NCI-H2171 (cell line): ENCODE measurements around the gene KIAA0825.

Experiments used
- DNase-seq: peaks from one replicate; lab custom pipeline; 2025; lab: John Stamatoyannopoulos, UW

The KIAA0825 gene

DNA sequence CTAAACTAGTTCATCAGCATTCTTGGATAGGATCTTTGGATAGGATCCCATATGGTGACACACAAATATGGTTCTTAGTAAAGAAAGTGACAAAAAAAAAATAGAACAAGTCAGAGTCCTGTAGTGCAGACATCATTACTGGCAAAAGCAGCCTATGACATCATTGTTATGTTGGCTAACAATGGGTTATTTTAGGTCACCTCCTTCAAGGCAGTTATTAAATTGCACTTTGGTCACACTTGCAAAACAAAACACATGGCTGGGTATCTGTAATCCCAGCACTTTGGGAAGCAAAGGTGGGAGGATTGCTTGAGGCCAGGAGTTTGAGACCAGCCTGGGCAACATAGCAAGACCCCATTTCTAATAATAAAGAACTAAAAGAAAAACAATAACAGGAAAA is 185.9 kb downstream of the KIAA0825 start:
- DNase-seq = no peak

DNA sequence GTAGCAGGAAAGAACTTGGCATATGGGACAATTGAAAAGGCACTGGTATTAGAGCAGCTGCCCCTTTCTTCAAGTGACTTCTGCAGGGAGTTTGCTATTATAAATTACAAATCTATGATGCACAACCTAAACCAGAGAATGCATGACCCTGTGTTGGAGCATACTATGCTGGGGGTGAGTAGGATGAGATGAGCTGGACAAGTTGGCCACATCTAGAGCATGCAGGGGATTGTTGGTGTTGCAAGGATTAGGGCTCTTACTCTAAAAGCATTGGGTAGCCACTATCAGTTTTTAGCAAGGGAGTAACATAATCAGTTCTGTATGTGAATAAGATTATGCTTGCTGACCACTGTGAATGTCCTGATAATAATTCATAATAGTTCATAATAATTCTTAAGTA is 186.7 kb downstream of the KIAA0825 start:
- DNase-seq = no peak

DNA sequence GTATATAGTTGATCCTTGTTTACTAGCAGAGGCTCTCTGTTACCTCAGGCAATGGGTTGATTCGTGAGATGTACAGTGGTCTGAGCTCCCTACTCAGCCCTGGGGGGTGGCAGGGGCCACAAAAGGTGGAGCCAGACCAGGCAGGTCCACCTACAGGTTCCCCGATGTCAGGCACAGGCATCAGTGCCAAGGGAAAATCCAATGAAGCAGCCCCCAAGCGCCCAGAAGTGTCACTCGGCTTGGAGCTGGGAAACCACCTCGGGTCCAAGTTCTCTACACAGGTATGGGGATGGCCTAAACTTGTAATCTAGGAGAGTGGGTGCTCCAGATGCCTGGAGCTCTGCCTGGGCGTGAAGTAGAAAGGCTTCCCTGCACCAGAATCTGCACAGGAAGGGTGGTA is 188.8 kb downstream of the KIAA0825 start:
- DNase-seq = no peak

DNA sequence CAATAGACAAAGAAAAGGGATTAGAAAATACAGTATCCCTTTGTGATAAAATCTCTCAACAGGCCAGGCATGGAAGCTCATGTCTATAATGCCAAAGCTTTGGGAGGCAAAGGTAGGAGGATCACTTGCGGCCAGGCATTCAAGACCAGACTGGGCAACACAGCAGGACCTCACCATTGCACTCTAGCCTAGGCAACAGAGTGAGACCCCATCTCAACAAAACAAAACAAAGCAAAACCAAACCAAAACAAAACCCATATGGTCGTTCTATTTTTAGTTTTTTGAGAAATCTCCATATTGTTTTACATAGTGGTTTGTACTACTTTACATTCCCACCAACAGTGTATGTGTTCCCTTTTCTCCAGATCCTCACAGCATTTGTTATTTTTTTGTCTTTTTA is 193.0 kb downstream of the KIAA0825 start:
- DNase-seq = no peak

DNA sequence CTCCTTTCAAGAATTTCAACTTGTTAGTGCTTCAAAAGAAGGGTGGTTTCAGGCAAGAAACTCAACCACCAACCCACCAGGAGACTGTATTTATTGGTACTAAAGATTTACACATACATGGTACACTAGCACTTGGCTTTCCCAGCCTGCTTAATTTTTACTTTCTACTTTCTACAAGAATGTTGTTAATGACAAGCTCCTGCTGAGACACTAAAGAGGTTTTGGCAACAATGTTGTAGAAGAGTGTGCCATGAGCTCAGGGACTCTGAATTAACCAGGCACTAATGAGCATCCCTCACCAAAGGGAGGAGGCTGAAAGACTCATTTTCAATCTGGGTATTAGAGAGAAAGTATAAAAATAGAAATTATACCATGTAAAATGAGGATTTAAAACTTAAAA is 195.0 kb downstream of the KIAA0825 start:
- no peak for DNase-seq

DNA sequence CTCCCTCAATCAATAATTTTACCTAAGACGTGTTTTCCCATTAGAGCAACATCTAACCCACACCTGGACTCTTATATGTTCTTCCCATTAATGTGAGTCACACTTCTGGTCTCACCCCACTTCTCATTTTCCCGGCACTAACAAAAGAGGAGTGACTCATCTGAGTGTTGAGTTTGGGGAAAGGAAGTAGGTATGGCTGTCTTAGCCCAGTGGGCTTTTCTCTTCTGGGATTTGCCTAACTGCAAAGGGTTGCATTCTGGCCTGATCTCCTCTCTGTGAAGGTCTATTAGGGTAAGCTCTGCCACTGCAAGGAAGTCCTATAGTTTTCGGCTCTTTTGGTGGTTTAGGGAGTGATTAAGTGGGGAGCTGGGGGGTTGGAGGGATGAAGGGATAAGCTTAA is 195.6 kb downstream of the KIAA0825 start:
- no peak for DNase-seq

DNA sequence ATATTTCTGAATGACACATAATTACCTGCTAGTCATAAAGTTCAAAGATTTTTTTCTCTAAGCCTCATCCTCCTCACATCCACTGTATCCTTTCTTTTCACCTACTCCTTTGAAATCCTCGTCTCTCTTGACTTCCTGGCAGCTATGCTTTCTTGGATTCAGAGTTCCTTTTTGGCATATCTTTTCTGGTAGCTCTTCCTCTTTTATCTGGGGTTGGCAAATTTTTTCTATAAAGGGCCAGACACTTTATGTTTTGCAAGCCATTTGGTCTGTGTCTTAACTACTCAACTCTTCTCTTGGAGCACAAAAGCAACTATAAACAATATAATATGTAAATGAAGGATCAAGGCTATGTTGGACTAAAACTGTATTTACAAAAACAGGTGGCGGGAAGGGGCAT is 197.5 kb downstream of the KIAA0825 start:
- DNase-seq = no peak

DNA sequence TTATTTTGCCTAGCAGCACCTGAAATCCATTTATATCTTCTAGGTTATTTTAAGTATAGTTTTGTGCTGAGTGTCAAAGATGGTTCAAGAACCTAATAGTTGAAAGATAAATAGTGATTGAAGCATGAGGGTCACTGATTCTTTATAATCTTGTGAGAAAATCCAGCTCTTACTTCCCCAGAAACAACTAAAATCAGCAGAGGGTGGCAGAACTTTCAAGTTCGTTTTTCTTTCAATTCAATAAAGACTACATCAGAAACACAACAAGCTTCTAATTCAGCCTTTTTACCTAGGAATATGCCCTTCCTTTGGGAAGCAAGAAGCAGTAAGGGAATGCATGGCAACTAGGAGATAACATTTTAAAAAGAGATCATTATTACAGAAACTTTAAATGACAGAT is 202.6 kb downstream of the KIAA0825 start:
- no peak for DNase-seq

DNA sequence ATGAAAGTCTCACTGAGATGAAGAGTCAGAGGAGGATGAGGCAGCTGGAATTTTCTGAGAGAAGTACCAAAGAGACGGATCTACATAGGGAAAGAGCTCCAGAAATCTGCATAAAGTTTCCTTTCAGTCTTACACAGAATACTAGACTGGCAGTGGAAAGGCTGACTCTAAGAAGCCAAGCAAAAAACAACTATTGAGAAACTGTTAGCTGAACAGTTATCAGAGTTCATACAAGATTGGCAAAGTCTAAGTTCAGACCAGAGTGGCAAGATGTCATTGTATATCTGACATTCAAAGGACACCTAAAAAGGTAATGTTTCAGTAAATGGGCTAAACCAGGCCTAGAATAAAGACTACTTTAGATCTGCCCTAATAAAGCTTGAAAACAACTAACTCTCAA is 209.0 kb downstream of the KIAA0825 start:
- no peak for DNase-seq

DNA sequence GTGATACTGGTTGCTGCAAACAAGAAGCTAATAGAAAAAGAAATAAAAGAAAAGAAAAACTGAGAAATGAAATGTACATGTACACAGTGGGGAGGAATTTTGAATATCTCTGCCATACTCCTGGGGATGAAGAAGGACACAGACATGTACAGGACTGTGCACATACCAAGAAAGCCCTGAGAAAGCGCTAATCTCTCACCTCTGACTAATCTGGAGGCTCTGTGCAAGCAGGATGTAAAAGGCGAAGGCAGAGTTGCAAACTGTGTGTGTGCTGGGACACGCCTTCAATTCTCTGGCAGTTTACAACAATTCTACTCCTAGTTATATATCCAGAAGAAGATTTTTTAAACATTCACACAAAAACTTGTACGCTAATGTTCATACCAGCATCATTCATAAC is 211.4 kb downstream of the KIAA0825 start:
- no peak for DNase-seq

DNA sequence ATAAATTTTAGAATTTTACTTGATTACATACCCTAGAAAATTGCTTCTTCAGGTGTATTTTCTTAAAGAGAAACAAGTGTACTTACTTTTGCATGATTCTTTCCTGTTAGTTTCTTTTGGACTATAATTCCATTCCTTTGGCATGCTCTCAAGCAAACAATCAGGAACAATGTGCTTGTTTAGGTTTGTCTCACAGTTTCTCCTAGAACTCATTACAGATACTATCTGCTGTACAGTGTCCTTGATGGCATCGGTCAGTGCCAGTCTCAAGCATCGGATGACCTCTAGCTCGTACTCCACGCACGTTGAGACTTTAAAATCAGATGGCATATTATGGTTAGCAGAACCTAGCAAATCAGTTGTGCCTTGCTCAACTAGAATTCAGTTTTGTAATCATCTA is 214.9 kb downstream of the KIAA0825 start:
- no peak for DNase-seq

DNA sequence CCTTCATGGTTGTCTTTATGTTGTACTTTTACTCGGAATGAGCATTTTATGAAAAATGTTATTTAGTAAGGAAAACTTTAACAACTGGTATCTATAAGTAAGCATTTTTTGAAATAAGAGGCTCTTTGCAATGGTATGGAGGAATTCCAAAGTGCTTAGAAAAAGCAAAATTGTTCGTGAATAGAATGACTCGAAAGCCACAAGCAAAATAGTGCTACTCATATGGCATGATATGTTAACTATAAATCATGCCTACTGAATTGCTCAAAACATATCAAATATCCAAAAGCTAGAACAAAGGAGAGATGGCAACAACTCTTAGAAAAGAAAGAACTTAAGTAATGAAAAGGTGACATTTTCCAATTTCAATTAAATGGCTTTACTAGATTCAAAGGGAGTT is 216.3 kb downstream of the KIAA0825 start:
- DNase-seq = no peak

DNA sequence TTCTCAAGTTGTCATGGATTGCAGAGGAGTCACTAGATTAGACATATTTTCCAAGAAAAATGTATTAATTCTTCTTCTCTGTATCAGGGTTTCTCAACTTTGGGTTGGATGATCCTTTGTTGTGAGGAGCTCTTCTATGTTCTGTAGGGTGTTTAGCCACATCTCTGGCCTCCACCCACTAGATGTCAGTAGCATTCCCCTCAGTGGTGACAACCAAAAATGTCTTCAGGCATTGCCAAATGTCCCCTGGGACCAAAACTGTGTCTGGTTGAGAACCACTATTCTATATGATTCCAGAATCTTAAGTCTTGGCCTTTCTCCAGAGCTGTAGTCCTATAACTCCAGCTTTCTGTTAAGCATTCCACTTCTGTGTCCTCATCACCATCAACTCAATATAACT is 220.9 kb downstream of the KIAA0825 start:
- no peak for DNase-seq

DNA sequence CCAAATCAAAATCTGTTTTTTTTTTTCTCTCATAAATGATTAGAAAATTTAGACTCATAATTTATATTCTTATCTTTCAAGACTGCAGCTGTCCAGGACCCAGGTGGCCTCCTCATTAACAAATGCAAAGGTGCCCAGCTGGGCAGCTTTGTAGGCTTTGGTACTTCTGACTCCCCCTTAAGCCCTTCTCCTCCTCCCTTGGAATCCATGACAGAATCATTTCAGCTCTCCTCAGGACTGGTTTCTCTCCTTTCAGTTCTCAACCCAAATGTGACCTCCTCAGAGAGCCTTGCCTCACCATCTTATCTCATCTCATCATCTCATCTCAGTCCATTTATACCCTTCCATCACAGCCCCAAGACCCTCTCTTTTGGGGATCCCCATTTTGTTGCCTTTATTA is 221.7 kb downstream of the KIAA0825 start:
- no peak for DNase-seq

DNA sequence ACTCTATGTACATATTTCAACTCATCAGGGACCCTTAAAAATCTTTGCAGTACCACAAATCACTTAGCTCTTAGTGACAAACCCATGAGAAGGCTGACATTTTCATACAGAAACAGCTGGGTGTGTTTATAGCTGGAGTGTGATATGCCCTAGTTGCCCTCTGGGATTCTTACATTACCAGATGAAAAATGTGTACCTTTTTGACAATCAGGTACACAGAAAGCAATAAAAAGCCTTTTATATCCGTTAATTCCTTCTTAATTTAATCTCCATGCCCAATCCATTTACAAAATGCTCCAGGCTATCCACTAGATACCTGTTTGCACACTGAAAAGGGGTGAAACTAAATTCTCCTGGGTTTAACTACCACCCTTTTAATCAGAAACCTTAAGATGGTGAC is 222.9 kb downstream of the KIAA0825 start:
- DNase-seq = no peak

DNA sequence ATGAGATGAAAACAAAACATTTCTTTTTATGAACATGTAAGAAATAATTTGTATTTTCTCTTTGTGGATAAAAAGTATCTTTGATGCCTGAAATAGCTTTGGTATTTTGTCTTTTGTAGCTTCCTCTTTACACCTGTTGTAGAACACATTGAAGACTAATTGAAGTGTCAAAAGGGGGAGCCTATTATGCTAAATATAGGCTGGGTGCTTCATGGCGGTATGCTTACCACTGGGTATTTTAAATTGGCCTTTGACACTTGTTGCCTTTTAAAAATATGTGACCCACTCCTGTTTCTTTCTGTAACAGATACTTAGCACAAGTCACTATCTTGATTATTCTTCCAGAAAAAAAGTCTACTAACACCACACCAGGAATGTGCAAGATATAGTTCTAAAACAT is 226.4 kb downstream of the KIAA0825 start:
- DNase-seq = no peak

DNA sequence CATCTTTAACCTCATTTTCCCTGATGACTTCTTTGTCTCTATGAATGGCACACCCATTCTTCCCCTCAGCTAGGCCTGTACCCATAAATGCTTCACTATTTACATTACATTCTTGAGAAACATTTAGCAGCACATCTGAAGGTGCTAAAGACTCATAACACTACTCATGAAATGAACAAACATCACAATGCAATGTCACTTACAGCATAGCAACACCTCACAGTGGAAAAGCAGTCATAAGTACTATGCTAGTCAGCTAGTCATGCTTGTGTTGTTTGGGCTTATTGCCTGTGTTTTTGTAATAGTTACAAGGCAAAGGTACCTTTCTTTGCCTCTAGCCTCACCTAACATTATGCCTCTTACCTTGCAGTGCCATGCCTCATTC is 228.9 kb downstream of the KIAA0825 start:
- DNase-seq = no peak

DNA sequence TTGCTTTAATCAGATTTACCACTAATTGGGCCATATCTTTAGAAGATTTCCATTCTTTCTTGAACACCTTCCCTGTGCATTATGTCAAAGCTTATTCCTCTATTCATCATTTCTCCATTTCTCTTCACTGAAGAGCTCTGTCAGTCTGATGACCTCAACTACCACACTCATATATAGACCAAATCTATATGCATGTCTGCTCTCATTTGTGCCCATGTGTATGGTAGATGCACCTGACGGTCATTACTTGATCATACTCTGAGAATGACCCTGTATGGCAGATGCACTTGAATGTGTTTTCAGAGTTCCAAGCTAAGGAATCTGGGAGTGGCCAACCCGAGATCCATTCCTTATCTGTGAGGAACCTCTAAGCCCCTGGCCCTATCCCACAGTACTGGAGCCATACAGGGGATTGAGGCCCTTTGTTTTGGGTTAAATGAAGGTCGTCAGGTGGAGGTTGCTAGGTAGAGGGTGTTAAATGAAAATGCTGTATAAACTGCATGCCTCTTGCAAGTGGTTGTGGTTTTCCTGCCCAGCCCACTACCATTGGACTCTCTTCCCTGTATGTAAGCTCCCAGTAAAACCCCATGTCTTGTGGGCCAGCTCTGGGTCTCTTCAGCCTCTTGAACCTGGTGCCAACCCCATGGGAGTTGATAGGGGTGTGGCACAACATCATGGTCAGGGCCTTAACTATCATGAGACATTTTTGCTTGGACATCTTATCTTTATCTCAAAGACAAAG is 229.5 kb downstream of the KIAA0825 start:
- no peak for DNase-seq

DNA sequence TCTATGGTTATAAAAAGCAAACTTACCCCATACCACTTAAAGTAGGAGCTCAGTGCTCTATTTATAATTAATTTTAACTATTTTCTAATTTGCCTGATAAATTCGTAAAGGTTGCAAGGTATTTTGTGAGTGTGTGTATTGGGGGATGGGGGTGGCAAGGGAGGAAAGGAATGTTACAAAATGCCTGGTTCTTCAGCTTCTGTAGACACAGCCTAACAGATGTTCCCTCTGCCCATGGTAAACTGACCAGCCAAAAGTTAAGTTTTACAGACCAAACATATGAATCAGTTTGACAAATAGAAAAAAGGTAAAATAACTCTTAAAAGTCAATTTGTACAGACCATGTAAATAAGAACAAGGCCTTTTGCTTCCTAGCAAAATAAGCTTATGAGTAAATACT is 232.6 kb downstream of the KIAA0825 start:
- DNase-seq = no peak

DNA sequence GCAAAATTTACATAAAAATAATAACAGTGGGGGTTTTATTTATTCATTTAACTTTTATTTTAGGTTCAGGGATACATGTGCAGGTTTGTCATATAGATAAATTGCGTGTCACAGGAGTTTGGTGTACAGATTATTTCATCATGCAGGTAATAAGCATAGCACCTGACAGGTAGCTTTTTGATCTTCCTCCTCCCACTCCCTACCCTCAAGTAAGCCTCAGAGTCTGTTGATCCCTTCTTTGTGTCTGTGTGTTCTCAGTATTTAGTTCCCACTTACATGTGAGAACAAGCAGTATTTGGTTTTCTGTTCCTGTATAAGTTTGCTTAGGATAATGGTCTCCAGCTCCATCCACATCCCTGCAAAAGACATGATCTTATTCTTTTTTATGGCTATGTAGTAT is 240.3 kb downstream of the KIAA0825 start:
- no peak for DNase-seq

DNA sequence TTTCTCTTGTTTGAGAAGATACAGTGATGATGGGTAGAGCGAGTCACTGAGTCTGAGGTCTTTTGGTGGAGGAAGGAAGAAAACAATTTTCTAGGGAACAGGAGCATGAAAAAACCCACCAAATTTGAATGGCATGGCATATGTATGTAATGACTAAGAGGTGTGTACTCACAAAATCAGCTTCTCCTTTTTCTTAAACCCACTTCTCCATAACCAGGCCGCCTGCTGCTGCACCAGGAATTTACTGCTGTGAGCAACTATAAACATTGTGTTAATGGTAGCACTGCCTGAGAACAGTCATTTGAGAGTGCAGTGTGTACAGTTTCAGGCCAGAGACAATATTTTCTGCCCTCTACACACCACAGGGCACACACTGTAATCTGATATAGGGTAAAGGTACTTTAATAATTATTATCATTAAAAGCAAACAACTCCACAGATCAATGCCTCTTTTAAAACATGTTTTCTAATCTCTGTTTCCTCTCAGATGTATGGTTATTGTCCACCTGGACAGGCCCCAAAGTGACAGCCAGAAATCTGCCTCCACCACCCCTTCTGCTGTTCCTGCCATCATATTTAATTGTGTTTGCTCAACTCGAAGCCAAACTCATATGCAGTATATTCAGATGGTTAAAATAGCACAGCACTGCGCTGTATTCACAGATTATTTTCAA is 241.6 kb downstream of the KIAA0825 start:
- DNase-seq = no peak

DNA sequence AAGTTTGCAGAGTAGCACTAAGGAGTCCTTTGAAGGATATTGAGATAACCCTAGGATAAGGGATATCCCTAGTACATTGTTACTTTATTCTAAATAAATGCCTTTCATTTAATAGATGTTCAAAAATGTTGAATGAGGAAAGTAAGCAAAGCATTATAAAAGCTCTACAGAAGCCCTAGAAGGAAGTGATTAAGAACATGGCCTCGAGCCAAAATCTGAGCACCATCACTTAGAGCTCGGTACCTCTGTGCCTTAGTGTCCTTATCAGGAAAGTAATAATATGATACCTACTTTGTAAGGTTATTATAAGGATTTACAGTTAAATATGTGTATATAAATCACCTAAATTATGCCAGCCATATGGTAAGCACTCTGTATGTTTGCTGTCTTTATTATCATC is 242.6 kb downstream of the KIAA0825 start:
- DNase-seq = no peak

DNA sequence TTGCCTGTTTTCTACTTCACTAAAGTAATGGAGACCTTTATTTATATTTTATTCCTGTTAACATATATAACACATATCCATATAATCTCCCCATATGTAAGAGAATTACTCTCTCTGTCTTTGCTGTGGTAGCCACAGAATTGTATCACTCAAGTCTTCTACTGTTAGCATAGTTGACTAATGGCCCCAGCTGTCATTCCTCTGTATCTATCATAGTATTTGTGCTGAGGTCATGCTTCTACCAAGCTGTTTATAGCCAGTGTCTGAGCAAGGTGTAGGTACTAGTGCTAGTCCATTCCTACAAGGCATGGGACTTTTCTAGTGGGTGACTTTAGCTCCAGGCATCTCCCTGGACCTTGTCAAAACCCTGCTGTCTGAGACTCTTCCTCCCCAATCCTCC is 244.1 kb downstream of the KIAA0825 start:
- DNase-seq = no peak

DNA sequence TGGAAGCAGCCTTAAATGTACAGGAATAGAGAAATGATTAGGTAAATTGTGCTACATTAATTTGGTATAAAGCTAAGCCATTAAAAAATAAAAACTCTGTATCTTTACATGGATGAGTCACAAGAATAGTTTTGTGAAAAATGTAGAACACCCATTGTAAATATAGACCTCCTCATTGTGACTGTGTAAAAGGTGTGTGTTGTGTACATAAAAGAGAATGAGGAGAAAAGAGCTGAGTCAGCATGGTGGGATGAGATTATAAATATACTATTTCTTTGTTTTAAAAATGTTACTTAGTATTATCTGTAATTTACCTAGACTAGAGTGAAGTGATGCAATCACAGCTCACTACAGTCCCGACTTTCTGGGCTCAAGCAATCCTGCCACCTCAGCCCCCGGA is 250.5 kb downstream of the KIAA0825 start:
- no peak for DNase-seq
